ENCODE results near the gene UBE2G2.

DNA sequence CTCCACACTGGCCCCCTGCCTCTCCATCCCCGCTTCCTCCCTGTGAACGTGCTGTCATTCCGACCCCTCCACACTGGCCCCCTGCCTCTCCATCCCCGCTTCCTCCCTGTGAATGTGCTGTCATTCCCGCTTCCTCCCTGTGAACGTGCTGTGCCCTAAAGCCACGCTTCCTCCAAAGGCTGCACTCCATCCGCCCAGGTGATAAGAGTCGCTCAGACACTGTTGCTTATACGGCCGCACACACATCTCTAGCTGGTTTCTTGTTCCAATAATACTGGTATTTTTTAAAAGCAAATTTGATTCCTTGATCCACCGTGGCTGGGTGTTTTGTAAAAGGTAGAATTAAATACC, 51.0 kb downstream of the UBE2G2 start:
- TF ChIP-seq POLR2A (IDR thresholded peaks at IDR 0.05) (no peak), POLR2AphosphoS5 (IDR thresholded peaks at IDR 0.05) (no peak)
